ENCODE measurements around the gene RPS5. TPM values are rescaled to one million over a fixed set of nuclear protein-coding genes. Genes with fewer than 3 reads are reported as not detected.

RPS5 gene
- polyA plus RNA-seq, 3 donors = 862 to 1,069 (median 1,060) TPM

- DNase-seq (ENCODE audit: extremely low read depth in 1 of 11, low read depth in 9 of 11, low spot score in 4 of 11) = no peak
Observed at GRCh38 chr19:58350871-58351557, 36.1 kb upstream of the RPS5 start.

GRCh38 chr19:58351558-58351878 is 35.6 kb upstream of the RPS5 start:
- no peak for DNase-seq (ENCODE audit: extremely low read depth in 1 of 11, low read depth in 9 of 11, low spot score in 4 of 11)

GRCh38 chr19:58351990-58352755 is 34.9 kb upstream of the RPS5 start:
- DNase-seq (ENCODE audit: extremely low read depth in 1 of 11, low read depth in 9 of 11, low spot score in 4 of 11) = no peak

- DNase-seq (ENCODE audit: extremely low read depth in 1 of 11, low read depth in 9 of 11, low spot score in 4 of 11) = no peak
Observed at GRCh38 chr19:58352760-58353671, 34.1 kb upstream of the RPS5 start, which contains the start of gene A1BG. TSS of gene A1BG (minus strand) at chr19:58353492. CDS start at chr19:58353437, 55 bp downstream.

- no peak for DNase-seq (ENCODE audit: extremely low read depth in 1 of 11, low read depth in 9 of 11, low spot score in 4 of 11)
Observed at GRCh38 chr19:58353717-58354477, 33.2 kb upstream of the RPS5 start.

- DNase-seq (ENCODE audit: extremely low read depth in 1 of 11, low read depth in 9 of 11, low spot score in 4 of 11) = no peak
Observed at GRCh38 chr19:58354478-58355030, 32.5 kb upstream of the RPS5 start.

- DNase-seq (ENCODE audit: extremely low read depth in 1 of 11, low read depth in 9 of 11, low spot score in 4 of 11) = no peak
Observed at GRCh38 chr19:58355215-58355796, 31.8 kb upstream of the RPS5 start.

GRCh38 chr19:58355908-58356765 is 30.9 kb upstream of the RPS5 start:
- peak in 5 of 11 donors; percentile 18 to 40 (median 36) for DNase-seq (ENCODE audit: extremely low read depth in 1 of 11, low read depth in 9 of 11, low spot score in 4 of 11)

- DNase-seq (ENCODE audit: extremely low read depth in 1 of 11, low read depth in 9 of 11, low spot score in 4 of 11) = peak in 2 of 11 donors; percentile 12 to 32
Observed at GRCh38 chr19:58356766-58357480, 30.1 kb upstream of the RPS5 start.

- DNase-seq (ENCODE audit: extremely low read depth in 1 of 11, low read depth in 9 of 11, low spot score in 4 of 11) = no peak
Observed at GRCh38 chr19:58357481-58358145, 29.5 kb upstream of the RPS5 start.

GRCh38 chr19:58361900-58362271 is 25.2 kb upstream of the RPS5 start:
- no peak for DNase-seq (ENCODE audit: extremely low read depth in 1 of 11, low read depth in 9 of 11, low spot score in 4 of 11)

GRCh38 chr19:58362272-58362994 is 24.6 kb upstream of the RPS5 start, which contains the start of gene ZNF497:
TSS of gene ZNF497 (minus strand) at chr19:58362751. CDS start at chr19:58357635, 5,116 bp downstream.
- DNase-seq (ENCODE audit: extremely low read depth in 1 of 11, low read depth in 9 of 11, low spot score in 4 of 11) = peak; percentile 88 to 95 (median 93)

GRCh38 chr19:58364146-58364545 is 22.9 kb upstream of the RPS5 start:
- no peak for DNase-seq (ENCODE audit: extremely low read depth in 1 of 11, low read depth in 9 of 11, low spot score in 4 of 11)

GRCh38 chr19:58366585-58367430 is 20.3 kb upstream of the RPS5 start:
- DNase-seq (ENCODE audit: extremely low read depth in 1 of 11, low read depth in 9 of 11, low spot score in 4 of 11) = no peak
